HEK293T (cell line): ENCODE data around the gene ZBTB40.

Experiments
- CTCF ChIA-PET: fragments of 350-600 bp; formaldehyde crosslinking; extraction: SDS; loops from one replicate; lab custom pipeline; 2021; ENCODE audit warnings: antibody characterized with exemption, inconsistent platforms; lab: Yijun Ruan, JAX
- POLR2A ChIA-PET: fragments of 350-600 bp; formaldehyde crosslinking; extraction: SDS; loops from one replicate; lab custom pipeline; 2020; ENCODE audit warnings: antibody characterized with exemption, inconsistent platforms; lab: Yijun Ruan, JAX
- DNase-seq: peaks from one replicate; pipeline ENCODE4 v3.0.0; 2012; ENCODE audit warnings: mixed read lengths; ENCODE audit errors: extremely low spot score
- ARNT ChIP-seq: fragments of 450-650 bp; IDR thresholded peaks from 2 replicates; pipeline ENCODE4 v1.6.1; 2017; ENCODE audit warnings: mild to moderate bottlenecking
- BHLHE40 ChIP-seq: fragments of 450-650 bp; IDR thresholded peaks from 2 replicates; pipeline ENCODE4 v1.6.1; 2016; ENCODE audit warnings: mild to moderate bottlenecking, moderate library complexity, borderline replicate concordance
- CTBP1 ChIP-seq: fragments of 450-650 bp; IDR thresholded peaks from 2 replicates; pipeline ENCODE4 v1.6.1; 2016; ENCODE audit warnings: borderline replicate concordance
- ELF4 ChIP-seq: fragments of 450-650 bp; IDR thresholded peaks from 2 replicates; pipeline ENCODE4 v1.6.1; 2017; ENCODE audit warnings: antibody characterized with exemption
- FOXA1 ChIP-seq: fragments of 450-650 bp; IDR thresholded peaks from 2 replicates; pipeline ENCODE4 v1.6.1; 2016; ENCODE audit warnings: mild to moderate bottlenecking
- FOXK2 ChIP-seq: fragments of 450-650 bp; IDR thresholded peaks from 2 replicates; pipeline ENCODE4 v1.6.1; 2016; ENCODE audit warnings: mild to moderate bottlenecking
- FOXM1 ChIP-seq: fragments of 450-650 bp; IDR thresholded peaks from 2 replicates; pipeline ENCODE4 v1.6.1; 2017; ENCODE audit warnings: mild to moderate bottlenecking, borderline replicate concordance
- HDGF ChIP-seq: fragments of 450-650 bp; IDR thresholded peaks from 2 replicates; pipeline ENCODE4 v1.6.1; 2017; ENCODE audit warnings: antibody characterized with exemption, borderline replicate concordance
- L3MBTL2 ChIP-seq: fragments of 450-650 bp; conservative IDR thresholded peaks from 2 replicates; pipeline ENCODE4 v1.6.1; 2016; ENCODE audit warnings: mild to moderate bottlenecking
- LEF1 ChIP-seq: fragments of 450-650 bp; IDR thresholded peaks from 2 replicates; pipeline ENCODE4 v1.6.1; 2017; ENCODE audit warnings: mild to moderate bottlenecking, borderline replicate concordance
- NFRKB ChIP-seq: fragments of 450-650 bp; IDR thresholded peaks from 2 replicates; pipeline ENCODE4 v1.6.1; 2016; ENCODE audit warnings: mild to moderate bottlenecking, moderate library complexity
- PKNOX1 ChIP-seq: fragments of 450-650 bp; IDR thresholded peaks from 2 replicates; pipeline ENCODE4 v1.6.1; 2016
- SP1 ChIP-seq: fragments of 450-650 bp; IDR thresholded peaks from 2 replicates; pipeline ENCODE4 v1.6.1; 2017
- SUZ12 ChIP-seq: fragments of 450-650 bp; IDR thresholded peaks from 2 replicates; pipeline ENCODE4 v1.6.1; 2016; ENCODE audit warnings: mild to moderate bottlenecking
- TARDBP ChIP-seq: fragments of 450-650 bp; IDR thresholded peaks from 2 replicates; pipeline ENCODE4 v1.6.1; 2016
- ZNF384 ChIP-seq: fragments of 450-650 bp; IDR thresholded peaks from 2 replicates; pipeline ENCODE4 v1.6.1; 2016

Gene ZBTB40

GRCh38 chr1:22544606-22545005 is 93.0 kb downstream of the ZBTB40 start:
- ChIA-PET CTCF (interaction anchor here (0.7 kb wide), 1 partner anchor 25 kb away, joined by 3 read pairs; no protein-coding TSS in a partner anchor), POLR2A (no interaction called here)
- DNase-seq = no peak
- TF ChIP-seq HDGF (no peak), PKNOX1 (no peak), TARDBP (no peak), FOXK2 (no peak), LEF1 (no peak), ZNF384 (no peak), BHLHE40 (no peak), FOXM1 (no peak), SP1 (no peak), FOXA1 (no peak), ELF4 (no peak), NFRKB (no peak), ARNT (no peak)

- TF ChIP-seq ZNF384 (no peak), SUZ12 (no peak), SP1 (no peak), ARNT (no peak), FOXA1 (no peak), FOXM1 (no peak), FOXK2 (no peak), PKNOX1 (no peak), CTBP1 (no peak), L3MBTL2 (no peak), LEF1 (no peak), NFRKB (no peak)
- CTCF ChIA-PET = no interaction called here
- POLR2A ChIA-PET = no interaction called here
- DNase-seq = no peak
Observed at GRCh38 chr1:22545141-22545540, 93.5 kb downstream of the ZBTB40 start.

- no peak for TF ChIP-seq LEF1
- no peak for TF ChIP-seq ELF4
- TF ChIP-seq SP1 = no peak
- TF ChIP-seq CTBP1 = no peak
- no peak for TF ChIP-seq PKNOX1
- no peak for TF ChIP-seq ZNF384
- no peak for TF ChIP-seq BHLHE40
- no peak for TF ChIP-seq L3MBTL2
- no peak for TF ChIP-seq SUZ12
- no peak for TF ChIP-seq FOXK2
- TF ChIP-seq FOXA1 = no peak
- TF ChIP-seq FOXM1 = no peak
- no peak for TF ChIP-seq ARNT
- TF ChIP-seq HDGF = no peak
- no peak for TF ChIP-seq TARDBP
- TF ChIP-seq NFRKB = no peak
- POLR2A ChIA-PET = no interaction called here
- CTCF ChIA-PET = no interaction called here
- DNase-seq = no peak
Observed at GRCh38 chr1:22547186-22547817, 95.7 kb downstream of the ZBTB40 start.

- TF ChIP-seq ELF4 (no peak), SUZ12 (no peak)
- CTCF ChIA-PET = no interaction called here
- no peak for DNase-seq
- POLR2A ChIA-PET = no interaction called here
Observed at GRCh38 chr1:22547818-22548462, 96.3 kb downstream of the ZBTB40 start.

GRCh38 chr1:22550021-22550420 is 98.4 kb downstream of the ZBTB40 start:
- POLR2A ChIA-PET = no interaction called here
- CTCF ChIA-PET = no interaction called here
- no peak for DNase-seq
- TF ChIP-seq ARNT (no peak), LEF1 (no peak), FOXA1 (no peak), TARDBP (no peak), CTBP1 (no peak), L3MBTL2 (no peak), SUZ12 (no peak), FOXM1 (no peak), ZNF384 (no peak), HDGF (no peak), PKNOX1 (no peak), SP1 (no peak)

- POLR2A ChIA-PET = no interaction called here
- DNase-seq = no peak
- CTCF ChIA-PET = no interaction called here
- TF ChIP-seq FOXK2 (no peak), BHLHE40 (no peak)
Observed at GRCh38 chr1:22551591-22551990, 99.9 kb downstream of the ZBTB40 start.
